T-cell (primary cell): ENCODE measurements around the gene IMMP2L. TPM values are rescaled to one million over a fixed set of nuclear protein-coding genes. Genes with fewer than 3 reads are reported as not detected.

Experiments used
- ATAC-seq, 4 experiments: fragments of 200-7000 bp in 3 of 4; fragments of 150-1000 bp in 1 of 4; cut with Tn5 transposase; replicated peaks in 1 of 4; 1 replicate in 3 of 4; 2 replicates in 1 of 4; pipeline ENCODE4 v1.10.0; 2021; ENCODE audit warnings: moderate library complexity in 3 of 4, mild to moderate bottlenecking in 2 of 4, moderate number of reproducible peaks in 1 of 4
- CTCF ChIA-PET, 2 donors: fragments of 300-600 bp; sonication (Branson Sonifier 250); formaldehyde crosslinking; loops; one replicate each; lab custom pipeline; 2022; ENCODE audit warnings: antibody characterized with exemption in 2 of 2; lab: Charles Lee
- POLR2A ChIA-PET, 2 donors: fragments of 300-600 bp; sonication (Branson Sonifier 250); formaldehyde crosslinking; loops; one replicate each; lab custom pipeline; 2022; ENCODE audit warnings: antibody characterized with exemption in 2 of 2; lab: Charles Lee
- DNase-seq, 35 experiments: peaks; one replicate each; pipeline versions ENCODE4 v3.0.0 to v3.0.0-alpha.2; 2013 to 2023
- H3K27ac ChIP-seq: one replicate; pipeline ENCODE4 v1.5.1; 2013; ENCODE audit warnings: low read length
- H3K27me3 ChIP-seq, 2 experiments: replicated peaks in 1 of 2; 1 replicate in 1 of 2; 2 replicates in 1 of 2; pipeline versions ENCODE4 v1.6.1 to v1.7.0; 2013; ENCODE audit warnings: low read length in 1 of 2, mixed read lengths in 1 of 2; ENCODE audit not compliant: control insufficient read depth in 2 of 2, insufficient read depth in 2 of 2; ENCODE audit errors: extremely low read depth in 1 of 2
- H3K36me3 ChIP-seq, 2 donors: 1 replicate in 1 of 2; 2 replicates in 1 of 2; pipeline versions ENCODE4 v1.6.1 to v1.7.0; 2013; ENCODE audit warnings: low read length in 1 of 2; ENCODE audit not compliant: control insufficient read depth in 2 of 2, insufficient read depth in 1 of 2; ENCODE audit errors: extremely low read depth in 1 of 2
- H3K4me1 ChIP-seq, 2 experiments: 1 replicate in 1 of 2; 2 replicates in 1 of 2; pipeline versions ENCODE4 v1.6.1 to v1.7.0; 2013; ENCODE audit warnings: low read length in 2 of 2, mixed read lengths in 1 of 2; ENCODE audit not compliant: insufficient read depth in 2 of 2, control insufficient read depth in 1 of 2; ENCODE audit errors: extremely low read depth in 1 of 2
- H3K4me3 ChIP-seq, 2 donors: 1 replicate in 1 of 2; 2 replicates in 1 of 2; pipeline versions ENCODE4 v1.5.1 to v1.7.0; 2013; ENCODE audit warnings: mild to moderate bottlenecking in 2 of 2, low read length in 1 of 2, moderate library complexity in 1 of 2; ENCODE audit not compliant: control insufficient read depth in 1 of 2; ENCODE audit errors: extremely low read depth in 1 of 2
- H3K9me3 ChIP-seq: 2 replicates; pipeline ENCODE4 v1.7.0; 2013
- H3K27ac Mint-ChIP-seq, 2 donors: one replicate each; pipeline ENCODE4 v1.8.0; 2020 to 2021; ENCODE audit warnings: mild to moderate bottlenecking in 2 of 2, mixed read lengths in 2 of 2
- H3K27me3 Mint-ChIP-seq, 2 donors: one replicate each; pipeline ENCODE4 v1.8.0; 2021 to 2022; ENCODE audit warnings: mixed read lengths in 2 of 2
- H3K36me3 Mint-ChIP-seq: one replicate; pipeline ENCODE4 v1.8.0; 2021; ENCODE audit warnings: mixed read lengths
- H3K4me1 Mint-ChIP-seq, 3 donors: one replicate each; pipeline ENCODE4 v1.8.0; 2020 to 2022; ENCODE audit warnings: mixed read lengths in 3 of 3, mild to moderate bottlenecking in 1 of 3
- H3K4me3 Mint-ChIP-seq, 3 donors: one replicate each; pipeline ENCODE4 v1.8.0; 2020 to 2022; ENCODE audit warnings: mild to moderate bottlenecking in 3 of 3, mixed read lengths in 3 of 3, moderate library complexity in 3 of 3
- H3K9me3 Mint-ChIP-seq, 3 donors: one replicate each; pipeline ENCODE4 v1.8.0; 2020 to 2022; ENCODE audit warnings: mixed read lengths in 3 of 3
- WGBS: methylation state at CpG from one replicate; pipeline ENCODE4 v1.1.5; 2013; ENCODE audit warnings: missing lambda C conversion rate; ENCODE audit not compliant: insufficient coverage; 5-methylcytosine and 5-hydroxymethylcytosine counted together
- total RNA-seq, 35 experiments: library from RNA in 6 of 35; stranded (reverse) in 6 of 35; fragments of 120-200 nt in 1 of 35; gene quantifications; one replicate each; pipeline versions ENCODE4 v1.2.1 to v1.2.4 and lab custom pipeline; 2013 to 2026

IMMP2L gene
- total RNA-seq, 5 donors from 2014 or later (not counting 1 experiment from before 2014, with no cell fraction given) = 14.1 to 27.3 (median 21.7) TPM

GRCh38 chr7:111210043-111210442 lies 352.2 kb downstream of the IMMP2L start:
- POLR2A ChIA-PET = no interaction called here
- no CpG with 5 or more reads among the region's 1 CpG for WGBS
- H3K27ac Mint-ChIP-seq = no peak overlapping the region

GRCh38 chr7:111205251-111205650 lies 357.0 kb downstream of the IMMP2L start:
- Histone ChIP-seq H3K9me3 (no peaks in the 10 kb centered on the region), H3K27ac (no peak overlapping the region), H3K4me1 (no peaks in the 10 kb centered on the region), H3K27me3 (no peaks in the 10 kb centered on the region), H3K4me3 (no peak overlapping the region), H3K36me3 (no peaks in the 10 kb centered on the region)
- no peak for ATAC-seq
- H3K9me3 Mint-ChIP-seq = peaks cover 0 to 17% (median 9%) of the 10 kb centered on the region in 3 donors
- ChIA-PET POLR2A (no interaction called here), CTCF (no interaction called here)
- DNase-seq = no peak
- H3K4me1 Mint-ChIP-seq = no peaks in the 10 kb centered on the region
- H3K27ac Mint-ChIP-seq = no peak overlapping the region
- H3K27me3 Mint-ChIP-seq = no peaks in the 10 kb centered on the region
- no peak overlapping the region for H3K4me3 Mint-ChIP-seq
- WGBS = 100% methylated on average over 1 of the region's 1 CpG
- H3K36me3 Mint-ChIP-seq = peaks cover 31% of the 10 kb centered on the region

More at GRCh38 chr7:111210043-111210442, 352.2 kb downstream of the IMMP2L start:
- H3K27me3 ChIP-seq = no peaks in the 10 kb centered on the region
- Mint-ChIP-seq H3K27me3 (no peaks in the 10 kb centered on the region), H3K4me1 (no peaks in the 10 kb centered on the region), H3K36me3 (peaks cover 19% of the 10 kb centered on the region), H3K4me3 (no peak overlapping the region), H3K9me3 (no peaks in the 10 kb centered on the region)
- H3K27ac ChIP-seq = no peak overlapping the region
- H3K36me3 ChIP-seq = no peaks in the 10 kb centered on the region
- H3K9me3 ChIP-seq = no peaks in the 10 kb centered on the region
- no peak for ATAC-seq
- H3K4me3 ChIP-seq = no peak overlapping the region
- H3K4me1 ChIP-seq = no peaks in the 10 kb centered on the region
- DNase-seq = no peak
- CTCF ChIA-PET = no interaction called here

GRCh38 chr7:111202321-111202720 lies 360.0 kb downstream of the IMMP2L start:
- no peak overlapping the region for H3K4me3 Mint-ChIP-seq
- H3K4me1 Mint-ChIP-seq = peaks cover 0 to 2% (median 0%) of the 10 kb centered on the region in 3 donors
- ATAC-seq (no peak), DNase-seq (no peak)
- ChIA-PET POLR2A (no interaction called here), CTCF (no interaction called here)
- H3K9me3 Mint-ChIP-seq = peaks cover 0 to 17% (median 9%) of the 10 kb centered on the region in 3 donors
- no peaks in the 10 kb centered on the region for H3K4me1 ChIP-seq
- H3K27ac ChIP-seq = no peak overlapping the region
- no peaks in the 10 kb centered on the region for H3K27me3 ChIP-seq
- no peaks in the 10 kb centered on the region for H3K27me3 Mint-ChIP-seq
- no peaks in the 10 kb centered on the region for H3K9me3 ChIP-seq
- no peaks in the 10 kb centered on the region for H3K36me3 ChIP-seq
- no CpG with 5 or more reads among the region's 4 CpGs for WGBS
- H3K27ac Mint-ChIP-seq = no peak overlapping the region
- no peak overlapping the region for H3K4me3 ChIP-seq
- peaks cover 27% of the 10 kb centered on the region for H3K36me3 Mint-ChIP-seq

- Mint-ChIP-seq H3K27me3 (no peaks in the 10 kb centered on the region), H3K36me3 (peaks cover 28% of the 10 kb centered on the region), H3K4me3 (no peak overlapping the region), H3K9me3 (peaks cover 0 to 17% (median 9%) of the 10 kb centered on the region in 3 donors), H3K4me1 (peaks cover 0 to 2% (median 0%) of the 10 kb centered on the region in 3 donors), H3K27ac (no peak overlapping the region)
- Histone ChIP-seq H3K27ac (no peak overlapping the region), H3K36me3 (no peaks in the 10 kb centered on the region), H3K4me1 (no peaks in the 10 kb centered on the region), H3K27me3 (no peaks in the 10 kb centered on the region), H3K9me3 (no peaks in the 10 kb centered on the region), H3K4me3 (no peak overlapping the region)
- ATAC-seq (no peak), DNase-seq (no peak)
- POLR2A ChIA-PET = no interaction called here
- CTCF ChIA-PET = no interaction called here
Observed at GRCh38 chr7:111199643-111200042, 362.6 kb downstream of the IMMP2L start.

- H3K27ac ChIP-seq = no peak overlapping the region
- POLR2A ChIA-PET = no interaction called here
- no peak overlapping the region for H3K27ac Mint-ChIP-seq
- no peaks in the 10 kb centered on the region for H3K4me1 ChIP-seq
- peaks cover 22% of the 10 kb centered on the region for H3K36me3 Mint-ChIP-seq
- no peak overlapping the region for H3K4me3 Mint-ChIP-seq
- no peaks in the 10 kb centered on the region for H3K27me3 Mint-ChIP-seq
- H3K36me3 ChIP-seq = no peaks in the 10 kb centered on the region
- H3K9me3 ChIP-seq = no peaks in the 10 kb centered on the region
- DNase-seq (no peak), ATAC-seq (no peak)
- no peaks in the 10 kb centered on the region for H3K27me3 ChIP-seq
- H3K4me1 Mint-ChIP-seq = peaks cover 0 to 2% (median 0%) of the 10 kb centered on the region in 3 donors
- peaks cover 0 to 11% (median 9%) of the 10 kb centered on the region in 3 donors for H3K9me3 Mint-ChIP-seq
- no peak overlapping the region for H3K4me3 ChIP-seq
- 48% methylated on average over 4 of the region's 4 CpGs for WGBS
- CTCF ChIA-PET = no interaction called here
Observed at GRCh38 chr7:111198255-111198654, 364.0 kb downstream of the IMMP2L start.

GRCh38 chr7:111196655-111197054 lies 365.6 kb downstream of the IMMP2L start:
- WGBS = 92% methylated on average over 2 of the region's 8 CpGs
- H3K36me3 ChIP-seq = no peaks in the 10 kb centered on the region
- H3K27ac ChIP-seq = no peak overlapping the region
- peaks cover 0 to 2% (median 0%) of the 10 kb centered on the region in 3 donors for H3K4me1 Mint-ChIP-seq
- no peaks in the 10 kb centered on the region for H3K9me3 ChIP-seq
- ChIA-PET POLR2A (interaction anchor here in 1 of 2 donors (1.2 kb wide), 1 partner anchor 11 kb away, joined by 5 read pairs; no protein-coding TSS in a partner anchor), CTCF (no interaction called here)
- no peak overlapping the region for H3K4me3 ChIP-seq
- H3K27me3 Mint-ChIP-seq = no peaks in the 10 kb centered on the region
- H3K27me3 ChIP-seq = no peaks in the 10 kb centered on the region
- no peak overlapping the region for H3K4me3 Mint-ChIP-seq
- no peak overlapping the region for H3K27ac Mint-ChIP-seq
- DNase-seq = no peak
- H3K4me1 ChIP-seq = no peaks in the 10 kb centered on the region
- H3K36me3 Mint-ChIP-seq = peaks cover 9% of the 10 kb centered on the region
- no peak for ATAC-seq
- H3K9me3 Mint-ChIP-seq = peaks cover 0 to 7% (median 0%) of the 10 kb centered on the region in 3 donors
